ENCODE data around the gene NTPCR. TPM values are rescaled to one million over a fixed set of nuclear protein-coding genes. Genes with fewer than 3 reads are reported as not detected.
A peak's percentile ranks its signal among the peaks of the same experiment; 100 is the strongest.

NTPCR gene
- polyA plus RNA-seq, 2 of the 4 experiments (the other 2 are of a cell fraction) = 69.9 to 83.6 TPM

GRCh38 chr1:232980986-232981560 lies 30.7 kb downstream of the NTPCR start:
- Histone ChIP-seq H3K4me2 (no peak overlapping the region), H3K4me1 (peaks cover 12% of the 10 kb centered on the region; the same call in 1 of the 3 replicates), H3K4me3 (no peak overlapping the region), H3K27ac (no peak overlapping the region), H3K9me3 (no peaks in the 10 kb centered on the region)
- no peak for FAIRE-seq
- CTCF ChIA-PET = no interaction called here
- 89% methylated on average over 9 of the region's 9 CpGs for WGBS (ENCODE audit: missing lambda C conversion rate)
- no peak for ATAC-seq
- no peak for DNase-seq (ENCODE audit: low read depth in 1 of 2, low spot score in 1 of 2)
- no peak for TF ChIP-seq EHMT2 (IDR thresholded peaks at IDR 0.05; ENCODE audit: low read depth)
- no peak for TF ChIP-seq RCOR1 (IDR thresholded peaks at IDR 0.05; ENCODE audit: low read depth, low read length)
- TF ChIP-seq RNF2 (IDR thresholded peaks at IDR 0.05; ENCODE audit: borderline replicate concordance, low read depth) = no peak
- TF ChIP-seq, protein P1, sequence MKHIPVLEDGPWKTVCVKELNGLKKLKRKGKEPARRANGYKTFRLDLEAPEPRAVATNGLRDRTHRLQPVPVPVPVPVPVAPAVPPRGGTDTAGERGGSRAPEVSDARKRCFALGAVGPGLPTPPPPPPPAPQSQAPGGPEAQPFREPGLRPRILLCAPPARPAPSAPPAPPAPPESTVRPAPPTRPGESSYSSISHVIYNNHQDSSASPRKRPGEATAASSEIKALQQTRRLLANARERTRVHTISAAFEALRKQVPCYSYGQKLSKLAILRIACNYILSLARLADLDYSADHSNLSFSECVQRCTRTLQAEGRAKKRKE (CRISPR knock-in tag; IDR thresholded peaks at IDR 0.05; ENCODE audit: low read depth) = no peak
- no peak for TF ChIP-seq EP300 (IDR thresholded peaks at IDR 0.05)
- no peak for TF ChIP-seq ZSCAN20 (CRISPR knock-in tag; IDR thresholded peaks at IDR 0.05)
- TF ChIP-seq FOSB (CRISPR knock-in tag; IDR thresholded peaks at IDR 0.05) = no peak
- TF ChIP-seq HOXB5 (CRISPR knock-in tag; IDR thresholded peaks at IDR 0.05) = no peak
- TF ChIP-seq PHF8 (IDR thresholded peaks at IDR 0.05; ENCODE audit: borderline replicate concordance, low read depth) = no peak
- POLR2A ChIA-PET = no interaction called here

DNA sequence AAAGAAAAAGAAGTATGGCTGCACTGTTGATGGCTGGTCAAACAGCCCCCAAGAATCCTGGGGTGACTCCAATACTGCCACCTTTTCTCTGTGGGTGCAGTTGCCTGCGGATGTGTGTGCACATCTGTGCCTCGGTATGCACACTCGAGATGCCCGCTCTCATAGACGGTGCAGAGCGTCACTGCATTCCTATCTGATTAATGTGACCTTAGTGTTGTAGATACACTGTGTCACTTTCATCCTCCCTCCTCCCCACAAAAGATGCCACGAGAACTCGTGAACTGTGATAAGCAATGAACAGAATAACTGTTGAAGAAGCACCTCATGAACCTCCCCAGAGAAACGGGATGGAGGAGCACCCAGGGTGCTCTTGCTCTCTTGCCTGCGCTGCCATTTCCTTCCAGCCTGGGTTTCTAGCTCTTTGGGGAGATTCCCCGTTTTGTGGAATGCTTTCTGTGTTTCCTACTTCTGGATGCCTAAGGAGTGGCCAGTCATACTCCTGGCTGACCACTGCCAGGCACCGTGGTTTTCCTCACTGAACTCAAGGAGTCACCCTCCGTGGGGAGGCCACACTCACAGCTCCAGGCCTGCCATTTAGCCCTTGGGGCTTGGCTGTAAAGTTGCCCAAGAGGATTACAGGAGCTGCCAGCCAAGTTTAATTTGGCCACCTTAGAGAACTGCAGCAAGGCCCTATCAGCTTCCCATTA lies 32.0 kb downstream of the NTPCR start:
- TF ChIP-seq REST (IDR thresholded peaks at IDR 0.05) (no peak), ZSCAN20 (CRISPR knock-in tag; IDR thresholded peaks at IDR 0.05) (no peak), KDM1A (IDR thresholded peaks at IDR 0.05; ENCODE audit: low read depth) (no peak), GATA3 (IDR thresholded peaks at IDR 0.05; ENCODE audit: borderline replicate concordance) (no peak), CEBPB (IDR thresholded peaks at IDR 0.05) (no peak)
- TF ChIP-seq, protein P1 (CRISPR knock-in tag; IDR thresholded peaks at IDR 0.05; ENCODE audit: low read depth) = no peak
- TF ChIP-seq, protein P2, sequence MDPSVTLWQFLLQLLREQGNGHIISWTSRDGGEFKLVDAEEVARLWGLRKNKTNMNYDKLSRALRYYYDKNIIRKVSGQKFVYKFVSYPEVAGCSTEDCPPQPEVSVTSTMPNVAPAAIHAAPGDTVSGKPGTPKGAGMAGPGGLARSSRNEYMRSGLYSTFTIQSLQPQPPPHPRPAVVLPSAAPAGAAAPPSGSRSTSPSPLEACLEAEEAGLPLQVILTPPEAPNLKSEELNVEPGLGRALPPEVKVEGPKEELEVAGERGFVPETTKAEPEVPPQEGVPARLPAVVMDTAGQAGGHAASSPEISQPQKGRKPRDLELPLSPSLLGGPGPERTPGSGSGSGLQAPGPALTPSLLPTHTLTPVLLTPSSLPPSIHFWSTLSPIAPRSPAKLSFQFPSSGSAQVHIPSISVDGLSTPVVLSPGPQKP (IDR thresholded peaks at IDR 0.05; ENCODE audit: low read depth, low read length) = no peak
- peaks cover 12% of the 10 kb centered on the region; the same call in 1 of the 3 replicates for H3K4me1 ChIP-seq
- DNase-seq (ENCODE audit: low read depth in 1 of 2, low spot score in 1 of 2) (peak in 1 of 2 experiments; percentile 25), ATAC-seq (peak; percentile 45 to 52; a peak in 4 of 6 replicates), FAIRE-seq (no peak)
- CTCF ChIA-PET = interaction anchor here (1.0 to 1.2 kb wide), 3 partner anchors 29 to 353 kb away, joined by 3 read pairs; partner anchors contain the start of gene SIPA1L2
- no peak overlapping the region for H3K4me3 ChIP-seq
- H3K9me3 ChIP-seq = no peaks in the 10 kb centered on the region
- POLR2A ChIA-PET = no interaction called here
- WGBS (ENCODE audit: missing lambda C conversion rate) = 77% methylated on average over 13 of the region's 13 CpGs
- peak overlapping the region in 1 of 2 experiments; percentile 67; a peak in 3 of 6 replicates for H3K27ac ChIP-seq
- H3K4me2 ChIP-seq = no peak overlapping the region
